Measurements from ENCODE around the gene VDAC1. TPM values are rescaled to one million over a fixed set of nuclear protein-coding genes. Genes with fewer than 3 reads are reported as not detected.

Gene VDAC1
- total RNA-seq, 1 donor from 2014 or later: 112 TPM

- H3K4me1 ChIP-seq: no peaks in the 10 kb centered on the region
- no peaks in the 10 kb centered on the region for H3K36me3 ChIP-seq
- H3K4me3 ChIP-seq: no peak overlapping the region
- no peak for ATAC-seq
- no peaks in the 10 kb centered on the region for H3K27me3 ChIP-seq
- no peak for TF ChIP-seq CTCF (IDR thresholded peaks at IDR 0.05)
- H3K9me3 ChIP-seq: no peaks in the 10 kb centered on the region
- no peak for DNase-seq
- intact Hi-C loops (cut with DNase I): loop anchor here (10.0 kb wide), 1 partner anchor 87 kb away; no protein-coding TSS in a partner anchor
- H3K27ac ChIP-seq: no peak overlapping the region
These were observed 42.9 kb upstream of the VDAC1 start for GRCh38 chr5:134047687-134048056.

DNA sequence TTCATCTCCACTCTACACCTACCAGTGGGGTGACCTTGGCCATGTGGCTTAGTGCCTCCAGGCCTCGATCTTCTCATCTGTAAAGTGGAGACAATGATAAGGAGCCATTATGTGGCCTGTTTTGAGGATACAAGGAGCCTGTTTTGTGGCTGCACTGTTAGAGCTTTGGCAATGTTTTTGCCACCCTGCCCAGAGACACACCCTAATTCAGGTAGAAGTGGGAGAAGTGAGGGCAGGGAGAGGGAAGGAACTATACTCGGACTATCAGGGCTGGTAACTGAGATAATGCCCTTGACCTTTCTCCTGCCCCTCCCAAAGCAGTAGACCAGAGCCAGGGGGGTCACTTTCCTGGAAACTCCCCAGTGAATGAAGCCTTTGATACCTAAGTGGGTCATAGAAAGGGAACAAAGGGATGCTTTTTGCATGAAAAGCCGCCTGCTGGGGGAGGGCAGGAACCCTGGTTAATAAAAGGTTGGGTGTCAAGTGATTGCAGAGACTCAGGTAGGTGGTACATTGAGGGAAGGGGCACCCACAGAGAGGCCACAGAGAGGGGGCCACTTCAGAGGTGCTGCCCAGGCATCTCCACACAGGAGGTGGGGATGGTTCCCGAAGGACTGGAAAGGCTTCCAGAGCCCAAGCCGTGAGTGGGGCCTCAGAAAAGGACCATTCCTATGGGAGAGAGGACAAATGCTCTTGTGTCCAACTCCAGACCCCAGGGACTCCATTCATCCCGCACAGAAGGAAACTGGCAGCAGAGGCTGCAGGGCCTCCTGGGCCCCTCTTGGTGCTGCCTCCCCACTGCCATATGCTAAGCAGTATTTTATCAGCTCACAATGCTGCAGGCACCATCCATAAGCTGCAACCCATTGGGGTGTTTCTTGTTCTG, 42.3 kb upstream of the VDAC1 start:
- no peaks in the 10 kb centered on the region for H3K9me3 ChIP-seq
- no peak overlapping the region for H3K4me3 ChIP-seq
- no peaks in the 10 kb centered on the region for H3K36me3 ChIP-seq
- ATAC-seq (peak; percentile 24), DNase-seq (no peak)
- intact Hi-C loops (cut with DNase I): loop anchor here (10.0 kb wide), 1 partner anchor 88 kb away; no protein-coding TSS in a partner anchor
- H3K27ac ChIP-seq: no peak overlapping the region
- no peak for TF ChIP-seq CTCF (IDR thresholded peaks at IDR 0.05)
- no peaks in the 10 kb centered on the region for H3K4me1 ChIP-seq
- no peaks in the 10 kb centered on the region for H3K27me3 ChIP-seq

- Histone ChIP-seq H3K27ac (no peak overlapping the region), H3K4me3 (no peak overlapping the region), H3K27me3 (no peaks in the 10 kb centered on the region), H3K9me3 (no peaks in the 10 kb centered on the region), H3K36me3 (no peaks in the 10 kb centered on the region), H3K4me1 (no peaks in the 10 kb centered on the region)
- no peak for TF ChIP-seq CTCF (IDR thresholded peaks at IDR 0.05)
- intact Hi-C loops (cut with DNase I): loop anchor here (10.0 kb wide), 1 partner anchor 88 kb away; no protein-coding TSS in a partner anchor
- DNase-seq (no peak), ATAC-seq (no peak)
These were observed 41.6 kb upstream of the VDAC1 start for GRCh38 chr5:134046330-134046729.

DNA sequence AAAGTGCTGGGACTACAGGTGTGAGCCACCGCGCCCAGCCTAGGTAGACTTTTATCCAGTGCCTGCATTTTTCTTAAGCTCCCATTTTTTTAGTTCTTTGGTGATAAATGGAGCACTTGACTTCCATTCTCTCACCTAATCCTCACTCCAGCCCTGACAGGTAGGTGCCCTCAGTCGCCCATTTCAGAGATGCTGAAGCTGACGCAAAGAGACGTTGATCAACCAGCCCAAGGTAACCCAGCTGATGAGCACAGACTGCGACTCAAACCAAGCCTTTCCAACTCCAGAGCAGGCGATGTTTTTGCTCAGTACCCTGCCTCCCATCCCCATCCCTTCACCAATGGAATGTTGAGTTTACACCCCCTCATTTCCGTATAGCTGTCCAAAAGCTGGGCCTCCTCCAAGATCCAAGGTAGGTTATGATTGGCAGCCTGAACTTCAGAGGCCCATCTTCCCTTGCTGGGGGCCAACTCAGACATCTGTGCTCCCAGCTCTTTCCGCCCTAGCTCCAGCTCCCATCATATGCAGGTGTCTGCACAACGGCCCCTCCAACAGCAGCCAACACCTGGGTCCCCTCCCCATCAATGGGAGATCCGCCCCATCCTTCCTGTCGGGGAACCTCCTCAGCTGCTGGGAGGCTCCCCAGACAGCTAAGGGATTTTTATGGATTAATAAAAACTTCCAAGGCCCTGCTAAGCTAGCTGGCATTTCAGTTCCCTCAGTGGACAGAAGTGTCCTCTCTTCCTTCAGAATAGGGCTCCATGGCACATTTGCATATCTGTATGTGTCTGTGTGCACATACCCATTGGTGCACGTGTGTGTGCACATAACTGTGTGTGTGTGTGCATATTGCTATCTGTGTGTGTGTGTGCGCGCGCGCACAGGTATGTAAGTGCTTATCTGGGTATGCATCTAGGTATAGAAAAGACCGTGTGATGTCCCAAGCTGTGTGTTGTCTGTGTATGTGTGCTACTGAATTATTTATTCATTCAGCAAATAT, 39.3 kb upstream of the VDAC1 start:
- ATAC-seq: no peak
- no peak overlapping the region for H3K4me3 ChIP-seq
- H3K9me3 ChIP-seq: no peaks in the 10 kb centered on the region
- no peak for TF ChIP-seq CTCF (IDR thresholded peaks at IDR 0.05)
- no peaks in the 10 kb centered on the region for H3K4me1 ChIP-seq
- intact Hi-C loops (cut with DNase I): loop anchor here (10.0 kb wide), 1 partner anchor 91 kb away; no protein-coding TSS in a partner anchor
- H3K27me3 ChIP-seq: no peaks in the 10 kb centered on the region
- no peak for DNase-seq
- no peak overlapping the region for H3K27ac ChIP-seq
- H3K36me3 ChIP-seq: no peaks in the 10 kb centered on the region

GRCh38 chr5:134041570-134042411, 37.0 kb upstream of the VDAC1 start:
- no peaks in the 10 kb centered on the region for H3K9me3 ChIP-seq
- intact Hi-C loops (cut with DNase I): loop anchor here (10.0 kb wide), 1 partner anchor 93 kb away; no protein-coding TSS in a partner anchor
- no peak for DNase-seq
- H3K4me3 ChIP-seq: no peak overlapping the region
- ATAC-seq: no peak
- TF ChIP-seq CTCF (IDR thresholded peaks at IDR 0.05): no peak
- no peaks in the 10 kb centered on the region for H3K4me1 ChIP-seq
- H3K36me3 ChIP-seq: no peaks in the 10 kb centered on the region
- H3K27me3 ChIP-seq: no peaks in the 10 kb centered on the region
- no peak overlapping the region for H3K27ac ChIP-seq
